NT2/D1 (cell line): ENCODE data around the gene TRIM13.

Experiments
- SUZ12 ChIP-seq: IDR thresholded peaks from 2 replicates; pipeline ENCODE4 v1.6.1; 2011; ENCODE audit not compliant: insufficient read length, insufficient read depth; ENCODE audit errors: extremely low read depth
- ZNF274 ChIP-seq: IDR thresholded peaks from 2 replicates; pipeline ENCODE4 v1.6.1; 2011; ENCODE audit warnings: mild to moderate bottlenecking, low read depth, low read length

- TF ChIP-seq SUZ12 = no peak
- TF ChIP-seq ZNF274 = no peak
Observed at GRCh38 chr13:49986471-49986870, 10.4 kb upstream of the TRIM13 start.
